Measurements from ENCODE around the gene ZNF784.

Gene ZNF784

DNA sequence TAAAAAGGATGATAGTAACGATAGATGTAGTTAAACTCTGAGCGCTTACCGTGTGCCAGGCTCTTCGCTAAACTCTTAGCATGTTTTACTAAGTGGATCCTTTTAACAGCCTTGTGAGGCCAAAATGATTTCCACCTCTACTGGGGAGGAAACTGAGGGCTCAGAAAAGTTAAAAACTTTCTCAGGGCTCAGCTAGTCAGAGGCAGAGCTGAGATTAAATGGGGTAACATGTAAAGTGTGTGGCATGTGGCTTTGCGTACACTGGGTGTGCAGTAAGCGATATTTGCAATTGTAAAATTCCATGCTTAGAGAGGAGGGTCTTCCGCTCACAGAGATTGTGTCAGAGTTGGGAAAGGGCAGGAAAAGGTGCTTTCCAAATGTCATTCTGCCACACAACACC, 32.2 kb upstream of the ZNF784 start:
- no peak for DNase-seq (ENCODE audit: low read depth)

DNA sequence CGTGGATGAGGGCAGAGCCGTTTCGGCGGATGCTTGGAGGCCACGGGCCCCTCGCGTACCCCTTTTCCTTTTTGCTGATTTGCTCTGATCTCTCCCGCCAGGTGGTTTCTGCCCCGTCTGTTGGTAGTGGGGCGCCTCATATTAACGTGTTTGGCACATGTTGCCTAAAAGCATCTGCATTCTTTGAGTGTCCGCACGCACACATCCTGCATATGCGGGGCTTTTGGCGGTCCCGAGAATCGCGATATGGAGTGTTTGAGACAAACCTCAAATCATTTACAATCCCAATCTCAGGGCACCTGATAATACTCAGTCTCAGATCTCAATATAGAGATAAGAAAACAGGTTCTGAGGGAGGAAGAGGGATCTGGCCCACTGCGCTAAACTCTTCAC, 31.3 kb upstream of the ZNF784 start:
- DNase-seq (ENCODE audit: low read depth) = no peak

DNA sequence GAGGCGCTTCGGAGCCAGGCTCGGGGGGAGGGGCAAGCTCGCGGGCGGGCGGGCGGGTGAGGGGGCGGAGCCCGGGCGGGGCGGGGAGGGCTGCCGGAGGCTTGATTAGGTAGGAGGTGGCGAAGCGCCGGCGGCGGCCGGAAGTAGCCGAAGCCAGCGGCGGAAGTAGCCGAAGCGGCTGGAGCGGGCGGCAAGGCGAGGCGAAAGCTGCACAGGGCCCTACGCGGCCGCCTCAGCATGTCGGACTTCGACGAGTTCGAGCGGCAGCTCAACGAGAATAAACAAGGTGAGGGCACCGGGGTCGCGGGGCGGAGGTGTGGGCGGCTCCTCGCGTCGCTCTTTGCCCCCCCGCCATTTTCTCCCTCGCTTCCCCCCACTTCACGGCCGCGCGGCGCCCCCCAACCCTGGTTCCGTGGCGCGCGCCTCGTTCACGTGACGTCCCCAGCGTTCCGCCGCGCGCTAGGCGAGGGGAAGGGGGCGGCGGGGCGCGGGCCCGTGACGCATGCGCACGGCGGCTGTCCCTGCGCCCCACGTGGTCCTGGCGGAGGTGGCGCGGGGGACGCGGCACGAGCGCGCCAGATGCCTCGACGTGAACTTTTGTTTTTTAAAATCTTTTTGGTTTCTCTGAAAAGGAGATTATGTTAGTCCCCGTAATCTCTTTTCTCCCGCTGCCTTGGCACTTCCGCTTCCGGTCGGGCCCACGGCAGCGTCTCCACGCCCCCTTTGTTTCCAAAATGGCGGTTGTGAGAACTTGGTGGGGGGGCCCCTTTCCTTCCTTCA, 30.7 kb upstream of the ZNF784 start, which contains the start of gene U2AF2:
U2AF2 (plus strand) TSS at position 168 of the 780 bp plus-strand sequence; CDS start at position 238, 70 bp downstream.
- DNase-seq (ENCODE audit: low read depth) = peak; percentile 93

DNA sequence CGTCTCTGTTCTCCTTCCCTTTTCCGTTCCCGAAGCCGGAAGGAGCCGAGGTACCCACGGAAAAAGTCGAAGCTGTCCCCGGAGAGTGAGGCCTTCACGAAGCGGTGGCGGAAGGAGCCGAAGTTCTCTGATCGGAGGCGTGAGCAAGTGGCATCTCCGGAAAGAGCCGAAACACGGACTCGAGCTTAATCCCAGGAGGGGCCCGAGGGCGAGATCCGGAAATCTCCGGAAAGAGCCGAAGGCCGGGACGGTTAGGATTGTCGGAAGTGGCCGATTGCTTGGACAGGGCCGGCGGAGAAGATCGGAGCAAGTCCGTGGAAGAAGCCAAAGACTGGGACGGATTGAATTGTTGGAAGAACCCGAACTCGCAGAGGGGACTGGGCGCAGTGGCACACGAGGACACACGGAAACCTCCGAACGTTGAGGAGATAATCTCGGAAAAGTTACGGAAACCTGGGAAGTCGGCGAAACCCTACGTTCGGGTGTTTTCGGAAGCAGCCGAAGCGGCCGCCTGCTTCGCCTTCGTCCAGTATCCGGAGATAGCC, 30.0 kb upstream of the ZNF784 start:
- peak; percentile 96 for DNase-seq (ENCODE audit: low read depth)

DNA sequence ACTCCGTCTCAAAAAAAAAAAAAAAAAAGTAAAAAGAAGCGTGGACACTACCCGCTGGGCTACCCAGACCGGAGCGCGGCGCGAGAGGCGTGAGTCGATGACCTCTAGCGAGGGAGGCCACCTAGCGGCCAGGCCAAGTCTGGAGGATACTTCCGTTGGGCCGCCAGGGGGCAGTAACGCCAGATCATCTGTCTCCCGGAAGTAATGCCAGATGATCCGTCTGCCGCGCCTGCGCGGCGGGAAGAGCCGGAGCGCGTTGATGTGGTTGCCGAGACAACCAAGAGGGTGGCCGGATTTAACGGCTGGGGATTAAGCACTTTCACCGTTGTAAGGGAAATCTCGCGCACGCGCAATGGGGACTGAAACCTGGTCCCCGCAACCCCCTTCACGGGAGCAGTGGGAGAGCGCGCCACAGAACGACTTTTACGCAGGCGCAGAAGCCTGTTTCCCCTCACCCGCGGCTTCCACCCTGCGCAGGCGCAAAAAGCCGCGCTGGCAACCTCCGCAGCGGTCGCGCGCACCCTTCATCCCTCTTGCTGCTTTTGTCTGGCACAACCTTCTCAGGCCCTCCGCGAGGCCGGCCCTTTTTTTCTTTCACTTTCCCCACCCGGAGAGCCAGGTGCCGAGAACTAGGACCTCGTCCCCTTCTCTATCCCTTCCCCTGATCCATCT, 29.4 kb upstream of the ZNF784 start:
- DNase-seq (ENCODE audit: low read depth) = peak; percentile 99

DNA sequence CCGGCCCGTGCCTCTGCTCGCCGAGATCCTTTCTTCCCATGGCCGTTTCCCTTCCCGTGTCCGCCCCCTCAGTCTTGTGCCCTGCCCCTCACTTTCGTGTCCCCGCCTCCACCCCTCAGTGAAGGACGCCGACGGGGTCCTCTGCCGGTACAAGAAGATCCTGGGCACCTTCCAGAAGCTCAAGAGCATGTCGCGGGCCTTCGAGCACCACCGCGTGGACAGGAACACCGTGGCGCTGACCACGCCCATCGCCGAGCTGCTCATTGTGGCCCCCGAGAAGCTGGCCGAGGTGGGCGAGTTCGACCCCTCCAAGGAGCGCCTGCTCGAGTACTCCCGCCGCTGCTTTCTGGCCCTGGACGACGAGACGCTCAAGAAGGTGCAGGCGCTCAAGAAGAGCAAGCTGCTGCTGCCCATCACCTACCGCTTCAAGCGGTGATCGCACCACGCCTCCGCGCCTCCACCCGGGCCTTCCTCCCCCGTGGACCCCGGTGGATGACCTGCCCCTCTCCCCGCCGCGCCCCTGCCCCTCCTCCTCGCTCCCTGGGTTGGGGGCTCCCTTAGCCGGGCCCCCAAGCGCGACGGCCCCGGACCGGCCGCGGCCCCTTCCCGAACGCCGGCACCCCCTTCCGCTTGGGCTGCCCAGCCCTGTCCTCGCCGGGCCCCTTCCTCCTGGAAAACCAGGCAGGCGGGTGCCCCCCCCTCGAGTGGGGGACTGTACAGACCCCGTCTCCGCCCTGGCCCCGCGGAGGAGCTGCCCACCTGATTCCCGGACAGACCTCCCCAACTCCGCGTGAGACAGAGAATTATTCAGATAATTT, 28.2 kb upstream of the ZNF784 start:
- no peak for DNase-seq (ENCODE audit: low read depth)

DNA sequence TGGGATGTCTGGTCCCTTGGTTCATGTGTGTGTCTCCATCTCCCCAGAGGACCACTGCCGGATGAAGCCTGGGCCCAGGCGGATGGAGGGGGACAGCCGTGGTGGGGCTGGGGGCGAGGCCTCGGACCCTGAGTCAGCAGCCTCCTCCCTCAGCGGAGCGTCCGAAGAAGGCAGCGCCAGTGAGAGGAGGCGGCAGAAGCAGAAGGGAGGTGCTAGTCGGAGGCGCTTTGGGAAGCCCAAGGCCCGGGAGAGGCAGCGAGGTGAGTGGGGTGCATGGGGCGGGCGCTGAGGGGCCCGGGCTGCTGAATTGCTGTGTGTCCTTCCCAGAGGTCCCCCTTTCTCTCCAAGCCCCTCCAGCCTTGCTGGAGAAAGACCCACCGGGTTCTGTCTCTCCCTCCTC, 26.9 kb upstream of the ZNF784 start:
- no peak for DNase-seq (ENCODE audit: low read depth)

DNA sequence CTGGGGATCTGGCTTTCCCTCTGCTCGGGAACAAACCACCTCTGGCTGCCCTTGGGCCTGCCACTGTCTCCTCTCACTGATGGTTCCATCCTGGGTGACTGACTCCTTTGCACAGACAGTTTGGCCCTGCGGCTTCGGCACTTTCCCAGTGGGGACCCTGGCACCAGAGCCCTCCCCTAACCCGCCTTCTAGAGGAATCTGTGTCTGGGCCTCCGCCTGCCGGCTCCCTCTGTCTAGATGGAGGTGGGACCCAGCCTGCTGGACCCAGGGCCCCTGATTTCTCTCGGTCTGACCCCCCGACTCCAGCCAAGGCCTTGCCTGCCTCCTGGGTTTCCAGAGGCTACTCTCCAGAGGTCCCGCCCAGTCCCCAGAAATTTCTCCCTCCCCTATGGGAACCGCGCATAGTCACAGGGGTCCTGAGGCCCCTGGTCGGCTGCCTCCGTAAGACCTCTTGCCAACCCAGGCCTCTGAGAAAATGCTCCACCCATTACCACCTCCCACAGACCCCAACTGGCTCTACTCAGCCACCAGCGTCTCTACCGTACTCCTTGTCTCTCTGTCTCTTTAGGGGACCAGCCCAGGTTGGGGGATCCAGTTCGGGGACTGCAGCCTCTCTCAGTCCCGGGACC, 26.4 kb upstream of the ZNF784 start:
- DNase-seq (ENCODE audit: low read depth) = no peak

DNA sequence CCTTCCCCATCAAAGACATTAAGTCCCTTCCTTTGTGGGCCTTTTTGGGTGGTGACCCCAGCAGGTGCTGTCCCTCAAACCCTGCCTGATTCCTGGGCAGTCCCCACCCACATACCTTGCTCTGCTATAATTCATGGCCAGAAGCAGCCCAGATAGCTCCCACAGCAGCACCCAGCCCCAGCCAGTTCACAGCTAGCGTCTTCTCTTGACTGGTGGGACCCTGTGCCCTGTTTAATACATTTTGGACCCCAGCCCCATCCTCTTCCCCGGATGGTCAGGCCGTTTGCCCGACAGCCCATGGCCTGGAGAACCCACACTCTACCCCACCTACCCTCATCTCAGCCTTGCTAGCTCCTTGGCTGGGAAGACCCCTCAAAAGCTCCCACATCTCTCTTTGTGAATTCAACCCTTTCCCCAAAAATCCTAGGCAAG, 25.8 kb upstream of the ZNF784 start:
- no peak for DNase-seq (ENCODE audit: low read depth)

DNA sequence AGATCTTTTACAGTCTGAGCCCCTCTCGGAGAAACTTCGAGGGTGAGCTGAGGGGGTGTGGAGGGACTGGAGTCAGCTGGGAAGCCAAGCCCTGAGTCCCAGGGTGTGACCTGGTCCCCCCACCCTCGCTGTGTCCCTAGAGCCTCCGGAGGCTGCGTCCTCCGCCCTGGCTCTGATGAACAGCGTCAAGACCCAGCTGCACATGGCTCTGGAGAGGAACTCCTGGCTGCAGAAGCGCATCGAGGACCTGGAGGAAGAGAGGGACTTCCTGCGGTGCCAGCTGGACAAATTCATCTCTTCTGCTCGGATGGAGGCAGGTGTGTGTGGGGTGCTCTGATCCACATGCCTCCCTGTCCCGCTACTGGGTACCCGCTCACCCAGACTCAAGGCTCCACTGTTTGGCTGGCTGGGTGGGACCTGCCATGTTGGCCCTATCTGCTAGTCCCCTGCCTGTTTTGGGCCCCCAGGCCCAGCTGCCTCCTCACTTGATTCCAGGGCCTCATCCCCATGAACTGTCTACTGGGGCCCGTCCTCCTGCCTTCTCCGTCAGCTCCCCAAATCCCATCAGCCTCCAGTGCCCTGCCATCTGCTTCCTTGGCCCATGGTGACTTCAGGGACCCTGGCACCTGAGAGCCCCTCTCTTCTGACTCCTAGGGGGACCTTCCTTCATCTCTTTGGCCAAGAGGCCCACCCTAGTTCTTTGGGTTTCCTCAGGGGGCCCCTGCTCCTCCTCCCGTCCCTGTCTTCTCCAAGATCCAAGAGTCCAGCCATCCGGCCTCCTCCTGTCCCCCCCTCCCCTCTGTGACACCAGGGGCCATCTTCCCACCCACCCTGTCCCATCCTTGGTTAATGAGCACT, 25.1 kb upstream of the ZNF784 start:
- DNase-seq (ENCODE audit: low read depth) = no peak

DNA sequence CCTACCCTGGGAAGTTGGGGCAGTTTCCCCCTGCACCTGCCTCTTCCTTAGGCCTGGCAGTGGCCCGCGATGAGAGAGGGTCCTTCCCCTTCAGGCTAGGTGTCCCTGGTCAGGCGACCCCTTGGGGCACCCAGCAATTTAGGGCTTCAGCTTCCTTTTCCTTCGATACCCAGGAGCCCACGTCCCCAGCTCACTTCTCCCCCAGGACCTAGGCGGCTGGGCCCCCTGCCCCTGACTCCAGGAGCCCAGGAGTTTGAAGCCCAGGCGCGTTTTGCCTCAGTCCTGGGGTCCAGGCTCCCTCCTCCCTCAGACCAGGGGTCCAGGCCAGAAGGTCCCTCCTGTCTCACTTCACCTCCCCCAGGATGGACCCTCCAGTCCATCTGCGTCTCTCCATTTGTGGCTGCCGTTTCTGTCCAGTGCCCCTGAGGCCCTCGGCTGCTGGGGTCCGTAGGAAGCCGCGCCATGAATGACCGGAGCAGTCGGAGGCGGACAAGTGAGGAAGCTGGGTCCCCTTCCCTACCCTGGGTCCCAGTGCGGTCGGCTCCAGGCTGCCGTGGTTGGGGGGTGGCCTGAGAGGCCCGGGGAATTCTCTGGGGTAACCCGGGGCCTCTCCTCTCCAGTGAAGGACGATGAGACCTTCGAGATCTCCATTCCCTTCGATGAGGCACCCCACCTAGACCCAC, 24.4 kb upstream of the ZNF784 start:
- DNase-seq (ENCODE audit: low read depth) = no peak

DNA sequence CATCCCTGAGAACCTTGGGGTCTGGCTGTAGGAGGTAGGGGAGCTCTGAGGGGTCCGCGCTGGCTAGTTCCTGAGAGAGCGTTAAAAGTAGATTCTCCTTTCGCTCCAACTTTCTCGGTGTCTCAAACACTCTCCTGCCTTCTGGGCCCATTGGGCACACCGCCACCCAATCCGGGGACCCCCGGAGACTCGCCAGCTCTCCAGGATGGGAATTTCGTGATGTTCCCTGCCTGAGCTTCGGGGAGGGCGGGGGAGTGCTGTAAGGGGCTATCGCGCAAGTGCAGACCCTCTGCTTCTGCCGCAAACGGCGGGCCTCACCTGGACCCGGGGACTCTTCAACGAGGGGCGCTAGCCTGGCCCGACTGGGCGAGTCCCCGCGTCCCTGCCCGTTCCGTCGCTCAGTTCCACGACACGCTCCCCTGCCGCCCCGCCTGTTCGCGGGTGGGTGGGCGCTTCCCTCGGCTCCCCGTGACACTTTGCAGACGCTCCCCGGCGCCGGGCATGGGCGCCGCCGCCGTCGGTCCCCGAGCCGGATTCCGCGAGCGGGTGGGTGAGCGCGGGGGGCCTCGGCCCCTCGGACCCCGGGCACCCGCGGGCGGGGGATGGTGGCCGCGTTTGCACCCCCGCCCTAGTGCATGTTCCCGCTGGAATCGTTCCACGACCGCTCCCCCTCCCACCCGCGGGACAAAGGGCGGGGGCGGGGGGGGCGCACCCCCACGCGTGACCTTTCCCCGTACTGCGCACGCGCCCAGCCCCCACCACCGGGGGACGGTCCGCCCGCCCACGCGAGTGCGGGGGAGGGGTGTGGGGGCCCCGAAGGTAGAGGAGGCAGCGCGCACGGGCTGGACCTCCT, 23.6 kb upstream of the ZNF784 start, which contains the start of gene CCDC106:
CCDC106 (plus strand) TSS at position 481 of the 853 bp plus-strand sequence. CDS start 835 bp downstream, outside the sequence.
- DNase-seq (ENCODE audit: low read depth) = no peak

DNA sequence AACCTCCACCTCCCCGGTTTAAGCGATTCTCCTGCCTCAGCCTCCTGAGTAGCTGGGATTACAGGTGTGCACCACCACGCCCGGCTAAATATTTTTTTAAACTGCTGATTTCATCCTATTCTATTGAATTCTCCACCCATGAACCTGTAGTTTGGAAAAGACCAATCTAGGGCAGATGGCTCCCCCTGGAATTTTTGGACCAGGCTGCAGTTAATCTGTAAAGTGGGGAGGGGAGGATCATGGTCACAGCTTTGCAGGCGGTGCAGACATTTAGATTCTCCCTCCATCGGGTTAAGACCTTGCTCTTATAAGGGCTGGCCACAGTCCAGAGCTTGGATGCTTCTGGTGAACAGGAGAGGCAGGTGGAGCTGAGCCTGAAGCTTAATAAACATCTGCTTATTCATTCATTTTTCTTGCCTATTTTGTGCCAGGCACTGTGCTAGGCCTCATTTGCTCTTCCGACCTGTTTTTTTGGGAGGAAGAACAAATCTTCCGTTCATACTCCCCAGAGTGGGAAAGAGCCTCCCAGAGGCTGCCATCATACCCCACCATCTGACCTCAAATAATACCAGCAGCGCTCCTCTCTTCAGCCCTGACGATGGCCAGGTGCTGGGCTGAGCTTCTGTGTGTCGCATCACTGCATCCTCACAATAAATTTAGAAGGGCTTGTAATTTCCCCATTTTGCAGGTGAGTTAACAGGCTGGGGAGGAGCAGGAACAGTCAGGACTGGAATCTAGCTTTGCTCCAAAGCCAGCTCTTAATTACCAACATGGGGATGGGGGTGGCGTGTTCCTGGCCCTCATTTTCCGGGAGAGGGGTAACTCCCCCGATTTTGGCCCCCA, 22.7 kb upstream of the ZNF784 start:
- DNase-seq (ENCODE audit: low read depth) = no peak

DNA sequence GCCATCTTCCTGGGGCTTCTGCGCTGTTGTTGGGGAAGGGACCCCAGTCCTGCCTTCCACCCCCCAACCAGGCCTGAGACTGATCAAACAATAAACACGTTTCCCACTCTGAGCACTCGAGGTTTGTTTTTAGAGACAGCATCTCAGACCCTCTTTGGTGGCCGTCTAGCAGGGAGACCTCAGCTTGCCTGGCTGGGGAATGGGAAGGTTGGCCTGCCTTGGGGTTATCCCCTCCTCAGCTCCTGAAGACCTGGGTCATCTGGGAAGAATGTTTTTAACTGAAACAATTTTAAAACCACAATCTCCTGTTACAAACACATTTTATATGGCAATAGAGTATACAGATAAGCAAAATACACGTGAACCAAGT, 21.1 kb upstream of the ZNF784 start:
- no peak for DNase-seq (ENCODE audit: low read depth)

DNA sequence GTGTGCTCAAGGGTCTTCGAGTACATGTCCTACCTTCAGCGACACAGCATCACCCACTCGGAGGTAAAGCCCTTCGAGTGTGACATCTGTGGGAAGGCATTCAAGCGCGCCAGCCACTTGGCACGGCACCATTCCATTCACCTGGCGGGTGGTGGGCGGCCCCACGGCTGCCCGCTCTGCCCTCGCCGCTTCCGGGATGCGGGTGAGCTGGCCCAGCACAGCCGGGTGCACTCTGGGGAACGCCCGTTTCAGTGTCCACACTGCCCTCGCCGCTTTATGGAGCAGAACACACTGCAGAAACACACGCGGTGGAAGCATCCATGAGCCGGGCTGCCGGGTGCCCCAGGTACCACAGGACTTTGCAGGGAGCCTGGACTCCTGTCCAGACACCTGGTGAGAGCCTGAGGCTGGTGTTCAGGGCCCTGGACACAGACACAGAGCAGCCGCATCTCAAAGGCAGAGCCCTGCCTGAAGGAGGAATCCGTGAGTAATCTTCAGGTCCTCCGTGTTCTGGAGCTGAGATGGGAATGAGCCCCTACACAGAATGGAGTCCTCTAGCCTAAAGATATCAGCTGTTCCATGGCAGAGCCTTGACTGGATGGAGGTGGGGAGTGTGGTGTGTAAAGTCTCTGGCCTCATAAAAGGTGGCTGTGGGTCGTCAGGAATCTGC, 20.6 kb upstream of the ZNF784 start:
- no peak for DNase-seq (ENCODE audit: low read depth)

DNA sequence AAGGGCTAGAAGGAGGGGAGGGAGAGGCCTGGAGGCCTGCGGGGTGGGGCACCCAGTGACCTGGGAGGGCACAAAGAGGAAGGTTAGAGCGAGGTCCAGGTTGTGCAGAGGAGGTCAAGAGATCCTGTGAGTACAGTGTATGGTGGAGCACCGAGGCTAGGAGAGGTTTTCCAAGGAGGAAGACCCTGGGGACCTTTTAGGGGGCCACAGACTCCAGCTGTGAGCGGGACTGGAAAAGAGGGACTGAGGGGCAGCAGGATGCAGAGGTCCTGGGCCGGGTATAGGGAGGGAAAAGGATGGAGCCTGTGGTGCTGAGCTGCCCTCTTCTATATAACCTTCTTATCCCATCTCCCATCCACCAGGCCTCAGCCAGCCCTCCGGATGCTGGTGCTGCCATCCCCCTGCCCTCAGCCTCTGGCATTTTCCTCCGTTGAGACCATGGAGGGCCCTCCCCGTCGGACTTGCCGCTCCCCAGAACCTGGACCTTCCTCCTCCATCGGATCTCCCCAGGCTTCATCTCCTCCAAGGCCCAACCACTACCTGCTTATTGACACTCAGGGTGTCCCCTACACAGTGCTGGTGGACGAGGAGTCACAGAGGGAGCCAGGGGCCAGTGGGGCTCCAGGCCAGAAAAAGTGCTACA, 19.9 kb upstream of the ZNF784 start:
- no peak for DNase-seq (ENCODE audit: low read depth)

DNA sequence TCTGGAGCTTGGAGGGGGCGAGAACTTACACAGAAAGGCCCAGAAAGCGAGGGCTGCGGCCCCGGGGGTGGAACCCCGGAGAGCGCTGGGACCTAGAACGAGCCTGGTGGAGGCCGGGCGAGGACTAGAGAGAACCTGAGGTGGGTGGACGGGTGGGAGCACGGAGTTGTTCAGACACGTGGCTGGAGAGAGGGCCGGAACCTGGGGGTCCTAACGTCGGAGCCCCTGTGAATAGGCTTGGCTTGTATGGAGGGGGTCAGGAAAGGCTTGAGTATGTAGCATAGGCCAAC, 19.5 kb upstream of the ZNF784 start:
- DNase-seq (ENCODE audit: low read depth) = no peak
